HG03097 (cell line): ENCODE measurements around the gene KLHL6.
"Not testable (repeated sequence)": the region's sequence is repeated elsewhere in the genome, so short reads cannot be mapped to it uniquely, and the experiment has no call there.

Source experiments
- ATAC-seq: cut with Tn5 transposase; IDR thresholded peaks from one replicate; pipeline ENCODE4 v1.9.1; 2021; ENCODE audit not compliant: unreplicated experiment, low FRiP score

Gene KLHL6

GRCh38 chr3:183534249-183534648, 21.3 kb downstream of the KLHL6 start:
- no peak for ATAC-seq

GRCh38 chr3:183533412-183534132, 21.9 kb downstream of the KLHL6 start:
- ATAC-seq = no peak

- ATAC-seq = no peak
Observed at GRCh38 chr3:183532620-183533411, 22.7 kb downstream of the KLHL6 start.

- no peak for ATAC-seq
Observed at GRCh38 chr3:183529717-183530116, 25.8 kb downstream of the KLHL6 start.

GRCh38 chr3:183529185-183529584, 26.3 kb downstream of the KLHL6 start:
- no peak for ATAC-seq

GRCh38 chr3:183528758-183529157, 26.7 kb downstream of the KLHL6 start:
- not testable (repeated sequence) for ATAC-seq

- peak; percentile 91 for ATAC-seq
Observed at GRCh38 chr3:183527428-183528379, 27.8 kb downstream of the KLHL6 start.

- ATAC-seq = peak; percentile 22
Observed at GRCh38 chr3:183526838-183527427, 28.6 kb downstream of the KLHL6 start.

- no peak for ATAC-seq
Observed at GRCh38 chr3:183524476-183524875, 31.0 kb downstream of the KLHL6 start.

GRCh38 chr3:183520741-183521556, 34.6 kb downstream of the KLHL6 start:
- not testable (repeated sequence) for ATAC-seq

GRCh38 chr3:183520295-183520694, 35.2 kb downstream of the KLHL6 start:
- not testable (repeated sequence) for ATAC-seq

- ATAC-seq = no peak
Observed at GRCh38 chr3:183519891-183520290, 35.6 kb downstream of the KLHL6 start.

GRCh38 chr3:183518491-183519251, 36.8 kb downstream of the KLHL6 start:
- ATAC-seq = no peak

GRCh38 chr3:183517607-183518006, 37.9 kb downstream of the KLHL6 start:
- ATAC-seq = no peak

- ATAC-seq = peak; percentile 52
Observed at GRCh38 chr3:183515968-183516851, 39.3 kb downstream of the KLHL6 start.

GRCh38 chr3:183514021-183514420, 41.5 kb downstream of the KLHL6 start:
- no peak for ATAC-seq

- ATAC-seq = no peak
Observed at GRCh38 chr3:183513046-183513706, 42.3 kb downstream of the KLHL6 start.
